BE2C (cell line): ENCODE data around the gene PSMD11.

ENCODE experiments used
- DNase-seq: peaks from one replicate; pipeline ENCODE4 v3.0.0-alpha.2; 2020
- H3K27me3 ChIP-seq: fragments of 250-450 bp; sonication (Bioruptor Pico); 2 replicates; pipeline ENCODE4 v1.5.1; 2020; ENCODE audit warnings: mild to moderate bottlenecking
- H3K36me3 ChIP-seq: fragments of 250-450 bp; sonication (Bioruptor Pico); 2 replicates; pipeline ENCODE4 v1.5.1; 2020; ENCODE audit warnings: mild to moderate bottlenecking
- H3K4me1 ChIP-seq: fragments of 250-450 bp; sonication (Bioruptor Pico); 2 replicates; pipeline ENCODE4 v1.5.1; 2020
- H3K4me3 ChIP-seq: 2 replicates; pipeline ENCODE4 v1.5.1; 2011; ENCODE audit warnings: low read depth, low read length
- H3K9me3 ChIP-seq: fragments of 250-450 bp; sonication (Bioruptor Pico); 2 replicates; pipeline ENCODE4 v1.5.1; 2020
- CTCF ChIP-seq: IDR thresholded peaks from 2 replicates; pipeline ENCODE4 v1.5.1; 2012; ENCODE audit warnings: mild to moderate bottlenecking, low read depth, low read length

Gene PSMD11

GRCh38 chr17:32482568-32483320 lies 38.4 kb downstream of the PSMD11 start:
- no peak overlapping the region for H3K4me3 ChIP-seq
- TF ChIP-seq CTCF = no peak
- no peaks in the 10 kb centered on the region for H3K27me3 ChIP-seq
- no peak for DNase-seq
- H3K4me1 ChIP-seq = peaks cover 8% of the 10 kb centered on the region
- peaks cover 7% of the 10 kb centered on the region for H3K36me3 ChIP-seq
- H3K9me3 ChIP-seq = no peaks in the 10 kb centered on the region

- peak; percentile 34 for DNase-seq
- Histone ChIP-seq H3K36me3 (peaks cover 4% of the 10 kb centered on the region), H3K9me3 (no peaks in the 10 kb centered on the region), H3K4me1 (peaks cover 8% of the 10 kb centered on the region), H3K4me3 (no peak overlapping the region), H3K27me3 (no peaks in the 10 kb centered on the region)
- peak; percentile 75 for TF ChIP-seq CTCF
Measured at GRCh38 chr17:32483451-32484019, 39.2 kb downstream of the PSMD11 start.

DNA sequence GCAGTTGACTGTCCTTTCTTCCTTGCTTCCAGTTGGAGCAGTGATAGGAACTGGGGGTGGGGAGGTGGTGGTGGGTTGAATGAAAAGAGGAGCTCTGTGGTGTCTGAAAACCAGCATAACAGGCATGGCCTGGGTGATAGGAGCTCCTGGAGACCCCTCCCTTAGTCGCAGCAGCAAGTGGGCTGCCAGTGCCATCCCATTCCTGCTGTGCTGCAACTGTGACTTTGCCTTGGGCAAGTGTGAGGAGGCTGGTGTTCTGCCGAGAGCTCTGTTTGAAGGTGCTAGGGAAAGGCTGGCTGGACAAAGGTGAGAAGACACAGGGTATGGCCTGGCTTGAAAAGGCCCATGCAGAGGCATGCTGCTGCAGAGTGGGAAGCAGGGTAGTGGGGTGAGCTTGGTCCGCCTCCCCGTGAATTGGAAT lies 39.7 kb downstream of the PSMD11 start:
- Histone ChIP-seq H3K9me3 (no peaks in the 10 kb centered on the region), H3K4me1 (peaks cover 8% of the 10 kb centered on the region), H3K27me3 (no peaks in the 10 kb centered on the region), H3K4me3 (no peak overlapping the region), H3K36me3 (peaks cover 6% of the 10 kb centered on the region)
- no peak for DNase-seq
- TF ChIP-seq CTCF = no peak

- H3K27me3 ChIP-seq = no peaks in the 10 kb centered on the region
- H3K9me3 ChIP-seq = no peaks in the 10 kb centered on the region
- H3K4me3 ChIP-seq = no peak overlapping the region
- DNase-seq = no peak
- peaks cover 6% of the 10 kb centered on the region for H3K36me3 ChIP-seq
- H3K4me1 ChIP-seq = peaks cover 8% of the 10 kb centered on the region
- TF ChIP-seq CTCF = no peak
Measured at GRCh38 chr17:32484628-32485027, 40.3 kb downstream of the PSMD11 start.

- no peak for TF ChIP-seq CTCF
- H3K36me3 ChIP-seq = peaks cover 5% of the 10 kb centered on the region
- no peak overlapping the region for H3K4me3 ChIP-seq
- peaks cover 8% of the 10 kb centered on the region for H3K4me1 ChIP-seq
- no peaks in the 10 kb centered on the region for H3K27me3 ChIP-seq
- H3K9me3 ChIP-seq = no peaks in the 10 kb centered on the region
- no peak for DNase-seq
Measured at GRCh38 chr17:32485261-32486110, 41.2 kb downstream of the PSMD11 start.
